Choroid plexus epithelial cell (primary cell): ENCODE data around the gene SLITRK6.

ENCODE experiments used
- DNase-seq: peaks from one replicate; pipeline ENCODE4 v3.0.0-alpha.2; 2010; ENCODE audit warnings: low read depth
- H3K4me3 ChIP-seq: 2 replicates; pipeline ENCODE4 v1.5.1; 2011; ENCODE audit warnings: low read depth, mild to moderate bottlenecking, control low read depth, low read length, moderate library complexity
- CTCF ChIP-seq: conservative IDR thresholded peaks from 2 replicates; pipeline ENCODE4 v1.5.1; 2011; ENCODE audit warnings: low read depth, mild to moderate bottlenecking, control low read depth, inconsistent platforms, low read length, moderate library complexity

SLITRK6 gene

GRCh38 chr13:85819513-85819912 is 20.3 kb upstream of the SLITRK6 start:
- H3K4me3 ChIP-seq = no peak overlapping the region
- TF ChIP-seq CTCF = no peak
- DNase-seq = no peak

DNA sequence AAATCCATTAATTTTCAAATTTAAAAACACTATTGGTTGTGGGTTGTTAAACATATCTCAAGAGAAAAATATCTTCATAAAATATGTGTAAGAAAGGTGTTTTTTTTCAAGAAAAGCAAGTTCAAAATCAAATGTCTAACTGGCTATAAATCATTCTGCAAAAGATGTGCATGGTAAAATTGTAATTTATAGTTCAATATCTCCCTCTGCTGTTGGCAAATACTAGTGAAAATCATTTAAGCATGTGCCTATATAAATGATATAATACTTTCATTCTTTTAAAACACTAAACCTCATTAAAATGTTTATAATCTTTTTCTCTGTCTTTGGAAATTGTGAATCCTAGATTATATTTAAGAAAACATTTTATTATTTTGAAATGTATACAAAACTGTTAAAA is 17.2 kb upstream of the SLITRK6 start:
- peak; percentile 28 for TF ChIP-seq CTCF
- DNase-seq = peak; percentile 33
- H3K4me3 ChIP-seq = no peak overlapping the region

- H3K4me3 ChIP-seq = no peak overlapping the region
- TF ChIP-seq CTCF = no peak
- no peak for DNase-seq
Measured at GRCh38 chr13:85812282-85812681, 13.1 kb upstream of the SLITRK6 start.

- no peak for DNase-seq
- no peak for TF ChIP-seq CTCF
- no peak overlapping the region for H3K4me3 ChIP-seq
Measured at GRCh38 chr13:85808811-85809210, 9.6 kb upstream of the SLITRK6 start.

DNA sequence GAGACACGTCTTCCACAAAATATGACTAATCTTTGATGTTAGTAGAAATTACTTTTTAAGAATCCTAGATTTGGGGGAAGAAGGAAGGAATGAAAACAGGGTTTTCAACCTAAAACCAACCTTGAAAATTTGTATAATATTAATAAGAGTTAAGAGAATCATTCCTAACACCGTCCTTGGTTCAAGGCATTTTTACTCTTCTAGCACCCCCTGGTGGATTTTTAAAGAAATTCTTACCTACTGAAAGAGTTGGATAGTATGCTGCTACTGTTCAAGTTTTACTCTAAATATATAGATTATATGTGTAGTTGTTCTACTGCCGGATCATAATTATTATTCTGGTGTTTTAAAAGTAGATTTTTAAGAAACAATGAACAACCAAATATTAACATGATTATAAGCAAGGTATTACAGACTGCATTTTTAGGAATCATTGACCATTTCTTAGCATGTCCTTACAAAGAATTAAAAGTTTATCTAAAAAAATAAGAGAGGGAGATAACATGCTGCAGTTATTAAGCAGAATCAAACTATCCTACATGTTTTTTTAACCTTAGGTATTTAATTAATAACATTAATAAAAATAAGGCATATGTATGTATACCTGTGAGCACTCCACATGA is 7.4 kb upstream of the SLITRK6 start:
- peak; percentile 83 for DNase-seq
- no peak overlapping the region for H3K4me3 ChIP-seq
- peak; percentile 55 for TF ChIP-seq CTCF

- H3K4me3 ChIP-seq = no peak overlapping the region
- no peak for DNase-seq
- no peak for TF ChIP-seq CTCF
Measured at GRCh38 chr13:85798556-85798955, 663 bp downstream of the SLITRK6 start.

GRCh38 chr13:85797311-85797710 is 1.9 kb downstream of the SLITRK6 start:
- DNase-seq = no peak
- no peak overlapping the region for H3K4me3 ChIP-seq
- no peak for TF ChIP-seq CTCF
